ES-I3 (cell line): ENCODE measurements around the gene MTG2.

Source experiments
- H3K36me3 ChIP-seq: 2 replicates; pipeline ENCODE4 v1.6.1; 2013; ENCODE audit warnings: mild to moderate bottlenecking, low read length, control low read depth, moderate library complexity; ENCODE audit not compliant: insufficient read depth
- H3K4me1 ChIP-seq: 2 replicates; pipeline ENCODE4 v1.6.1; 2013; ENCODE audit warnings: mild to moderate bottlenecking, control low read depth, low read length; ENCODE audit not compliant: insufficient read depth
- H3K9ac ChIP-seq: 2 replicates; pipeline ENCODE4 v1.6.1; 2013; ENCODE audit warnings: low read depth, mild to moderate bottlenecking, low read length, moderate library complexity
- H3K9me3 ChIP-seq: 2 replicates; pipeline ENCODE4 v1.6.1; 2013; ENCODE audit warnings: mild to moderate bottlenecking, low read length, moderate library complexity; ENCODE audit not compliant: control insufficient read depth, insufficient read depth

MTG2 gene

GRCh38 chr20:62193079-62194025, 10.5 kb downstream of the MTG2 start:
- no peak overlapping the region for H3K9ac ChIP-seq
- H3K4me1 ChIP-seq, result no peaks in the 10 kb centered on the region
- no peaks in the 10 kb centered on the region for H3K36me3 ChIP-seq
- H3K9me3 ChIP-seq, result no peaks in the 10 kb centered on the region

- H3K9ac ChIP-seq, result no peak overlapping the region
- H3K9me3 ChIP-seq, result no peaks in the 10 kb centered on the region
- H3K4me1 ChIP-seq, result no peaks in the 10 kb centered on the region
- no peaks in the 10 kb centered on the region for H3K36me3 ChIP-seq
Observed at GRCh38 chr20:62195075-62195405, 12.2 kb downstream of the MTG2 start.

GRCh38 chr20:62195736-62196135, 12.9 kb downstream of the MTG2 start:
- no peak overlapping the region for H3K9ac ChIP-seq
- H3K9me3 ChIP-seq, result no peaks in the 10 kb centered on the region
- no peaks in the 10 kb centered on the region for H3K36me3 ChIP-seq
- H3K4me1 ChIP-seq, result no peaks in the 10 kb centered on the region

GRCh38 chr20:62196286-62196685, 13.5 kb downstream of the MTG2 start:
- Histone ChIP-seq H3K4me1 (no peaks in the 10 kb centered on the region), H3K36me3 (no peaks in the 10 kb centered on the region), H3K9ac (no peak overlapping the region), H3K9me3 (no peaks in the 10 kb centered on the region)

GRCh38 chr20:62197311-62197710, 14.5 kb downstream of the MTG2 start:
- Histone ChIP-seq H3K9ac (no peak overlapping the region), H3K4me1 (no peaks in the 10 kb centered on the region), H3K9me3 (no peaks in the 10 kb centered on the region), H3K36me3 (no peaks in the 10 kb centered on the region)

- Histone ChIP-seq H3K9me3 (no peaks in the 10 kb centered on the region), H3K9ac (no peak overlapping the region), H3K4me1 (no peaks in the 10 kb centered on the region), H3K36me3 (no peaks in the 10 kb centered on the region)
Observed at GRCh38 chr20:62197801-62198200, 15.0 kb downstream of the MTG2 start.

GRCh38 chr20:62198496-62198895, 15.7 kb downstream of the MTG2 start:
- Histone ChIP-seq H3K9ac (no peak overlapping the region), H3K36me3 (no peaks in the 10 kb centered on the region), H3K9me3 (no peaks in the 10 kb centered on the region), H3K4me1 (no peaks in the 10 kb centered on the region)

- no peak overlapping the region for H3K9ac ChIP-seq
- no peaks in the 10 kb centered on the region for H3K4me1 ChIP-seq
- H3K36me3 ChIP-seq, result no peaks in the 10 kb centered on the region
- H3K9me3 ChIP-seq, result no peaks in the 10 kb centered on the region
Observed at GRCh38 chr20:62198931-62199330, 16.1 kb downstream of the MTG2 start.

GRCh38 chr20:62200491-62201172, 17.8 kb downstream of the MTG2 start:
- H3K36me3 ChIP-seq, result no peaks in the 10 kb centered on the region
- no peaks in the 10 kb centered on the region for H3K9me3 ChIP-seq
- H3K4me1 ChIP-seq, result no peaks in the 10 kb centered on the region
- no peak overlapping the region for H3K9ac ChIP-seq

- no peaks in the 10 kb centered on the region for H3K36me3 ChIP-seq
- no peaks in the 10 kb centered on the region for H3K4me1 ChIP-seq
- no peaks in the 10 kb centered on the region for H3K9me3 ChIP-seq
- H3K9ac ChIP-seq, result no peak overlapping the region
Observed at GRCh38 chr20:62201173-62202082, 18.6 kb downstream of the MTG2 start.

GRCh38 chr20:62202083-62202395, 19.2 kb downstream of the MTG2 start:
- no peaks in the 10 kb centered on the region for H3K36me3 ChIP-seq
- no peaks in the 10 kb centered on the region for H3K4me1 ChIP-seq
- H3K9ac ChIP-seq, result no peak overlapping the region
- no peaks in the 10 kb centered on the region for H3K9me3 ChIP-seq

- Histone ChIP-seq H3K4me1 (no peaks in the 10 kb centered on the region), H3K9ac (no peak overlapping the region), H3K36me3 (no peaks in the 10 kb centered on the region), H3K9me3 (no peaks in the 10 kb centered on the region)
Observed at GRCh38 chr20:62202676-62203377, 20.0 kb downstream of the MTG2 start.

GRCh38 chr20:62203378-62204030, 20.7 kb downstream of the MTG2 start:
- Histone ChIP-seq H3K4me1 (no peaks in the 10 kb centered on the region), H3K9ac (no peak overlapping the region), H3K9me3 (no peaks in the 10 kb centered on the region), H3K36me3 (no peaks in the 10 kb centered on the region)
